ENCODE measurements around the gene CSDE1. TPM values are rescaled to one million over a fixed set of nuclear protein-coding genes. Genes with fewer than 3 reads are reported as not detected.

CSDE1 gene
- total and polyA plus RNA-seq, 9 donors, result 225 to 752 (median 558) TPM

DNA sequence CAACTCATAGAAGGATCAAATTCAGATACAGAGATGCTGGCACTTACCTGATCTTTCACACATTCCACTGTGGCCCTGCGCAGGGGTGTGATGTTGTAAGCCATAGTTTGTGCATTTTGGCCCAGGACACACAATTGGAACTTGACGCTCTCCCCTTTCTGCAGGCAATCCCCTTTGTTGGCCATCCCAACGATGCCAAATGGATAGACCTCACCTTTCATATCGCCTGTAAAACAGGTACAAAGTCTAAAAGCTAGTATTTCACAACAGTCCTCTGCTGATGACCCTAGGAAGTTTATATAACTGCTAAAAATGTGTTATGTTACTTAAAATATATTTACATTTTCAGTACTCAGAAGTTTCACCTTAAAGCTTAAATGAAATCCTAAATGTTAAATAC lies 37.3 kb downstream of the CSDE1 start:
- 90 to 92% (median 92%) methylated on average over 4 of the region's 4 CpGs for WGBS, 3 donors
- no peaks in the 10 kb centered on the region for H3K27me3 ChIP-seq
- peaks cover 3% of the 10 kb centered on the region for H3K36me3 ChIP-seq
- no peaks in the 10 kb centered on the region for H3K9me3 ChIP-seq
- no peak overlapping the region for H3K4me3 ChIP-seq
- H3K27ac ChIP-seq, result no peak overlapping the region
- TF ChIP-seq EP300 (IDR thresholded peaks at IDR 0.05) (no peak), POLR2A (IDR thresholded peaks at IDR 0.05) (no peak)
- TF ChIP-seq, protein P1, sequence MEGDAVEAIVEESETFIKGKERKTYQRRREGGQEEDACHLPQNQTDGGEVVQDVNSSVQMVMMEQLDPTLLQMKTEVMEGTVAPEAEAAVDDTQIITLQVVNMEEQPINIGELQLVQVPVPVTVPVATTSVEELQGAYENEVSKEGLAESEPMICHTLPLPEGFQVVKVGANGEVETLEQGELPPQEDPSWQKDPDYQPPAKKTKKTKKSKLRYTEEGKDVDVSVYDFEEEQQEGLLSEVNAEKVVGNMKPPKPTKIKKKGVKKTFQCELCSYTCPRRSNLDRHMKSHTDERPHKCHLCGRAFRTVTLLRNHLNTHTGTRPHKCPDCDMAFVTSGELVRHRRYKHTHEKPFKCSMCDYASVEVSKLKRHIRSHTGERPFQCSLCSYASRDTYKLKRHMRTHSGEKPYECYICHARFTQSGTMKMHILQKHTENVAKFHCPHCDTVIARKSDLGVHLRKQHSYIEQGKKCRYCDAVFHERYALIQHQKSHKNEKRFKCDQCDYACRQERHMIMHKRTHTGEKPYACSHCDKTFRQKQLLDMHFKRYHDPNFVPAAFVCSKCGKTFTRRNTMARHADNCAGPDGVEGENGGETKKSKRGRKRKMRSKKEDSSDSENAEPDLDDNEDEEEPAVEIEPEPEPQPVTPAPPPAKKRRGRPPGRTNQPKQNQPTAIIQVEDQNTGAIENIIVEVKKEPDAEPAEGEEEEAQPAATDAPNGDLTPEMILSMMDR (IDR thresholded peaks at IDR 0.05), result no peak
- intact Hi-C loops (cut with DNase I), result no loop called here
- DNase-seq, result no peak
- H3K4me1 ChIP-seq (ENCODE audit: insufficient read depth), result peaks cover 2% of the 10 kb centered on the region

DNA sequence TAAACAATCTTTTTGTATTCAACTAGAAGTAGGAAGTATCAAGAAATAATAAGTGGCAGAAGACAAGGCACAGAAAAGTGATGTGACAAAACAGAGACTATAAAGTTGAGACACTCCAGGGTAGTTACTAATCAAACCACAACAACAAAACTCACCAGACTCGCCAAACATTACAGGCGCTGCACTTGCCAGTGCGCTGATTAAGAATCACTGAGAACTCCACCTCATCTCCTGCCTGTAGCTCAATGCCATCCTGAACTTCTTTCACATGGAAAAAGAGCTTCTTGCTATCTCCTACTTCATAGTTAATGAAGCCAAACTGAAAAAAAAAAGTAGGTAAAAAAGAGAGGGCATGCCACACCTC lies 38.4 kb downstream of the CSDE1 start:
- H3K36me3 ChIP-seq, result peaks cover 3% of the 10 kb centered on the region

DNA sequence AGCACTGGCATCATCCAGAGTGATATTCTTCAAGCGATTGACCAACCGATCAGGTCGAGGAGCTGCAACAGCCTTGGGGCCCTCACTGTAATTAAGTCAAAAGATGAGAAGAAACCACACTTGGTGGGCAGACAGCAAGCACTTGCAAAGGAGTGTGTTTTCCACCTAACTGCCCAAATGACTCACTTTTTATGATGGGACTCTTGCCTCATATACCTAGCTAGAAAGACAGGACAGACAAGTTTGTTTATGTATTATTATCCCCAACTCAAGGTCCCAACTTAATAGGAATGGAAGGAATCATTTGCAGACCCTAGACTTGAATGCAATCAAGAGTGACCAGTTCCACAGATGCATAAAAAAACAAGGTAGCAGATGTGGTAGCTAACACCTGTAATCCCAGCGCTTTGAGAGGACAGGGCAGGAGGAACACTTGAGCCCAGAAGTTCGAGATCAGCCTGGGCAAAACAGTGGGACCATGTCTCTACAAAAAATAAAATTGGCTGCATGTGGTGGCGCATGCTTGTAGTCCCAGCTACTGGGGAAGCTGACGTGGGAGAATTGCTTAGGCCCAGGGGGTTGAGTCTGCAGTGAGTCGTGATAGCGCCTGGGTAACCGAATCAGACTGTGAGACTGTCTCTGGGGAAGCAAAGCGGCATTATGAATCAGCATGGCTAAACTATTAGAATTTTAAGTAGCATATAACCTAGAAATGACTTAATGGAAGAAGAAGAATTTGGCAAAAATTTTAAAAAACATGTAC lies 38.9 kb downstream of the CSDE1 start:
- Histone ChIP-seq H3K27ac (no peak overlapping the region), H3K4me3 (no peak overlapping the region), H3K4me1 (ENCODE audit: insufficient read depth) (peaks cover 2% of the 10 kb centered on the region), H3K36me3 (peaks cover 3% of the 10 kb centered on the region), H3K9me3 (no peaks in the 10 kb centered on the region), H3K27me3 (no peaks in the 10 kb centered on the region)
- 86 to 92% (median 90%) methylated on average over 11 of the region's 11 CpGs for WGBS, 3 donors
- intact Hi-C loops (cut with DNase I), result loop anchor here in 1 of 4 donors (10.0 kb wide), 1 partner anchor 374 kb away; no protein-coding TSS in a partner anchor
- DNase-seq, result no peak
- TF ChIP-seq, protein P1 (IDR thresholded peaks at IDR 0.05), result no peak
- TF ChIP-seq EP300 (IDR thresholded peaks at IDR 0.05) (no peak), POLR2A (IDR thresholded peaks at IDR 0.05) (no peak)

More for the DNA sequence above, 38.4 kb downstream of the CSDE1 start:
- intact Hi-C loops (cut with DNase I), result loop anchor here in 1 of 4 donors (10.0 kb wide), 1 partner anchor 375 kb away; no protein-coding TSS in a partner anchor
- H3K27ac ChIP-seq, result no peak overlapping the region
- H3K4me1 ChIP-seq (ENCODE audit: insufficient read depth), result peaks cover 2% of the 10 kb centered on the region
- no peak for DNase-seq
- WGBS, 3 donors, result 77 to 86% (median 77%) methylated on average over 3 of the region's 3 CpGs
- no peak overlapping the region for H3K4me3 ChIP-seq
- H3K27me3 ChIP-seq, result no peaks in the 10 kb centered on the region
- TF ChIP-seq POLR2A (IDR thresholded peaks at IDR 0.05), result no peak
- TF ChIP-seq, protein P1 (IDR thresholded peaks at IDR 0.05), result no peak
- TF ChIP-seq EP300 (IDR thresholded peaks at IDR 0.05), result no peak
- no peaks in the 10 kb centered on the region for H3K9me3 ChIP-seq

DNA sequence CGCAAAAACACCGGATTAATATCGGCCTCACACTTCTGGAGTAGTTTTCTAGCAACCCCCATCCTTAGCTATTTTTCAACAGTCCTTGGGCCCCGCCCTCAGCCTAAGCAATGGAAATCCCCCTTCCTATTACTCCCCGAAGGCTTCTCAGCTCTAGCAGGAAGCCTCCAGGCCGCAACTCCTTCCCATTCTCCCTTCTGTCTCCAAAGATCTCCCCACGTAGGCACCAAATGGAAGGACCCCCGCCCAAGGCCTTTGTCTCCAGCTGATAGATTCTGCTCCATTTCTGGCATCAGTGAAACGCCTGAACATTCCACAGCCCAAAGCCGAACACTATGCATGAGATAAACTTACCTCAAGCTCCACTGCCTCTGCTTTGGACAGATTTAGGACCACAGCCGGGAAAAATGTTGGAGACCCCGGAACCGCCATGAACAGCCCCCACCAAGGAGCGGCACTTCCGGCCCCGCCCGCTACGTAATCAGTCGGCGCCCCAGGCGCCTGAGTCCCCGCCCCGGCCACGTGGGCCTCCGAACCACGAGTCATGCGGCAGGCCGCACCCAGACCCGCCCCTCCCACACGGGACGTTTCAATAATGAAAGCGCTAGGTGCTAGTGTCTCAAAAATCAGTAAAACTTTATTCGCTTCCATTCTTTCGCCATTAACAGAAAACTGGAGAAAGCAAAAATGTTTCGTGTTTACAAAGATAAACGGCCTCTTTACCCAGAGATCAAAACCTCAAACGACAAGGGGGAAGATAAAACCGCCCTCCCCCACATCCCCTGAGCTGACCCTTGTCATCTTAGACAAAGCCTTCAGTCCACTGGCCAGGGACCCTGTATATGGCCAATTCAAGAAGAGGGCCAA lies 41.2 kb downstream of the CSDE1 start, which contains the start of gene NRAS:
TSS of gene NRAS (minus strand) at position 468 of the 867 bp plus-strand sequence. CDS start 611 bp downstream, outside the sequence.
- intact Hi-C loops (cut with DNase I), result loop anchor here in 1 of 4 donors (2.0 to 10.0 kb wide), 2 partner anchors 40 to 372 kb away; partner anchors contain the start of gene CSDE1
- Histone ChIP-seq H3K27me3 (no peaks in the 10 kb centered on the region), H3K9me3 (no peaks in the 10 kb centered on the region), H3K4me1 (ENCODE audit: insufficient read depth) (peaks cover 2% of the 10 kb centered on the region), H3K27ac (peak within 1 kb of the TSS in 1 of 2 donors; percentile 44), H3K4me3 (peak within 1 kb of the TSS; percentile 63), H3K36me3 (no peaks in the 10 kb centered on the region)
- TF ChIP-seq POLR2A (IDR thresholded peaks at IDR 0.05) (peak; percentile 47), EP300 (IDR thresholded peaks at IDR 0.05) (peak; percentile 46)
- TF ChIP-seq, protein P1 (IDR thresholded peaks at IDR 0.05), result no peak
- peak; percentile 89 to 96 (median 92) for DNase-seq
- 0 to 1% (median 0%) methylated on average over 38 of the region's 38 CpGs for WGBS, 3 donors
